Measurements from ENCODE around the gene C17orf67. TPM values are rescaled to one million over a fixed set of nuclear protein-coding genes. Genes with fewer than 3 reads are reported as not detected.

C17orf67 gene
- total RNA-seq, 1 experiment from 2014 or later: 1.0 TPM

GRCh38 chr17:56820207-56820606 lies 13.5 kb downstream of the C17orf67 start:
- Histone ChIP-seq H2BK12ac (ENCODE audit: insufficient read length, low read depth, low read length) (no peak overlapping the region), H2AK5ac (ENCODE audit: insufficient read length, low read length) (no peak overlapping the region), H3K4me1 (ENCODE audit: insufficient read depth, low read length) (no peaks in the 10 kb centered on the region), H3K27ac (ENCODE audit: insufficient read length, low read depth, low read length) (no peak overlapping the region), H3K23me2 (ENCODE audit: insufficient read length, low read depth, low read length, poor library complexity, severe bottlenecking) (no peaks in the 10 kb centered on the region), H2AFZ (ENCODE audit: low read length) (no peak overlapping the region), H3K18ac (ENCODE audit: insufficient read length, low read depth, low read length) (no peak overlapping the region), H4K20me1 (ENCODE audit: control insufficient read depth, insufficient read depth, insufficient read length) (no peaks in the 10 kb centered on the region), H2BK120ac (ENCODE audit: low read depth, low read length, poor library complexity, severe bottlenecking) (no peak overlapping the region), H3K23ac (ENCODE audit: insufficient read length, low read depth, low read length) (no peak overlapping the region), H4K8ac (replicated peaks; ENCODE audit: insufficient read length, low read depth, low read length) (no peak overlapping the region), H3K56ac (ENCODE audit: insufficient read length, low read depth, low read length) (no peak overlapping the region), H3K4me2 (ENCODE audit: insufficient read depth, insufficient read length, low read length) (no peak overlapping the region), H3K4ac (ENCODE audit: low read depth, low read length) (no peak overlapping the region), H3K79me2 (ENCODE audit: insufficient read depth, low read length) (no peaks in the 10 kb centered on the region), H3K14ac (ENCODE audit: insufficient read depth, low read length) (no peak overlapping the region), H3K9ac (ENCODE audit: extremely low read depth, insufficient read length, low read length) (no peak overlapping the region), H4K5ac (ENCODE audit: insufficient read length, low read depth, low read length) (no peak overlapping the region), H3K79me1 (ENCODE audit: insufficient read depth, low read depth, low read length, poor library complexity, severe bottlenecking) (no peaks in the 10 kb centered on the region), H2BK15ac (ENCODE audit: low read depth, low read length) (no peak overlapping the region), H3T11ph (ENCODE audit: low read length) (no peak overlapping the region), H2BK5ac (ENCODE audit: insufficient read length, low read length) (no peak overlapping the region), H3K27me3 (ENCODE audit: insufficient read depth, low read length) (no peaks in the 10 kb centered on the region), H3K9me3 (ENCODE audit: control insufficient read depth, low read depth, low read length) (no peaks in the 10 kb centered on the region), H4K91ac (ENCODE audit: insufficient read length, low read depth, low read length) (no peak overlapping the region), H2BK20ac (ENCODE audit: low read depth, low read length, poor library complexity, severe bottlenecking) (no peak overlapping the region)
- TF ChIP-seq CTCF (conservative IDR thresholded peaks at IDR 0.05): no peak
- no peak for DNase-seq
- no peaks in the 10 kb centered on the region for H3K27me3 Mint-ChIP-seq (ENCODE audit: low read depth)
- H3K9me3 Mint-ChIP-seq: no peaks in the 10 kb centered on the region; a peak in 1 of 5 replicates
- WGBS (ENCODE audit: extremely low coverage, insufficient read length, low lambda C conversion rate): no CpG with 5 or more reads among the region's 10 CpGs
- peaks cover 7 to 9% of the 10 kb centered on the region in 2 experiments for H3K4me1 Mint-ChIP-seq
- no peak overlapping the region for H3K27ac Mint-ChIP-seq
- no peak overlapping the region for H3K4me3 Mint-ChIP-seq
- H3K36me3 Mint-ChIP-seq (ENCODE audit: insufficient read depth in 1 of 3, low read depth in 3 of 3): peaks cover 0 to 7% (median 0%) of the 10 kb centered on the region in 3 experiments; a peak in 3 of 7 replicates

All from H9 (cell line).